OCI-LY7 (cell line): ENCODE results near the gene ZNF892. TPM values are rescaled to one million over a fixed set of nuclear protein-coding genes. Genes with fewer than 3 reads are reported as not detected.

Experiments used
- BruUV-seq: library from RNA; stranded (reverse); fragments of 400-500 nt; replicated peaks from 2 replicates; lab custom pipeline; 2021; lab: Mats Ljungman, UMichigan
- CTCF ChIA-PET: fragments of 300-600 bp; sonication (Branson Sonifier 250); formaldehyde crosslinking; loops from one replicate; lab custom pipeline; 2022; ENCODE audit warnings: antibody characterized with exemption; ENCODE audit not compliant: unreplicated experiment; lab: Charles Lee
- POLR2A ChIA-PET: fragments of 300-600 bp; sonication (Branson Sonifier 250); formaldehyde crosslinking; loops from one replicate; lab custom pipeline; 2022; ENCODE audit warnings: antibody characterized with exemption; lab: Charles Lee
- DNase-seq: peaks from one replicate; pipeline ENCODE4 v3.0.0-alpha.2; 2015; ENCODE audit warnings: low spot score
- H2AFZ ChIP-seq: fragments of 200-600 bp; sonication (generic), shearing (Covaris generic); 2 replicates; pipeline ENCODE4 v1.6.1; 2014; ENCODE audit warnings: mild to moderate bottlenecking, antibody characterized with exemption, low read length, moderate library complexity
- H3K27ac ChIP-seq: fragments of 200-600 bp; sonication (generic); 2 replicates; pipeline ENCODE4 v1.5.1; 2014; ENCODE audit warnings: mixed run types, low read depth, mild to moderate bottlenecking, moderate library complexity, low read length, inconsistent platforms; ENCODE audit not compliant: poor library complexity, severe bottlenecking
- H3K36me3 ChIP-seq: fragments of 200-600 bp; sonication (generic); 2 replicates; pipeline ENCODE4 v1.6.1; 2014; ENCODE audit warnings: mild to moderate bottlenecking, antibody characterized with exemption, low read length, moderate library complexity, mixed read lengths; ENCODE audit not compliant: insufficient read depth
- H3K4me1 ChIP-seq: fragments of 200-600 bp; sonication (generic); 2 replicates; pipeline ENCODE4 v1.5.1; 2014; ENCODE audit warnings: mild to moderate bottlenecking, low read length; ENCODE audit not compliant: insufficient read depth, poor library complexity, severe bottlenecking
- H3K4me2 ChIP-seq: fragments of 200-600 bp; sonication (generic); 2 replicates; pipeline ENCODE4 v1.6.1; 2014; ENCODE audit warnings: mild to moderate bottlenecking, low read length
- H3K4me3 ChIP-seq: fragments of 200-600 bp; sonication (generic); 2 replicates; pipeline ENCODE4 v1.5.1; 2014; ENCODE audit warnings: mild to moderate bottlenecking, low read depth, low read length; ENCODE audit not compliant: poor library complexity, severe bottlenecking
- H3K79me2 ChIP-seq: fragments of 200-600 bp; sonication (generic); 2 replicates; pipeline ENCODE4 v1.6.1; 2016; ENCODE audit warnings: low read depth, mild to moderate bottlenecking, low read length, moderate library complexity, mixed read lengths; ENCODE audit not compliant: insufficient read depth
- H3K9me2 ChIP-seq: fragments of 200-600 bp; sonication (generic); 2 replicates; pipeline ENCODE4 v1.6.1; 2016; ENCODE audit warnings: mild to moderate bottlenecking, low read length, mixed read lengths; ENCODE audit not compliant: insufficient read depth
- H3K9me3 ChIP-seq: fragments of 200-600 bp; sonication (generic); 2 replicates; pipeline ENCODE4 v1.6.1; 2014; ENCODE audit warnings: mild to moderate bottlenecking, mixed run types, low read length, mixed read lengths
- H4K20me1 ChIP-seq: fragments of 200-600 bp; sonication (generic); 2 replicates; pipeline ENCODE4 v1.6.1; 2014; ENCODE audit warnings: mild to moderate bottlenecking, antibody characterized with exemption, low read length, moderate library complexity, mixed read lengths; ENCODE audit not compliant: insufficient read depth
- EZH2phosphoT487 ChIP-seq: fragments of 200-600 bp; sonication (generic); IDR thresholded peaks from 2 replicates; pipeline ENCODE4 v1.6.1; 2018; ENCODE audit warnings: low read depth, borderline replicate concordance, mild to moderate bottlenecking, mixed run types, antibody characterized with exemption, low read length, moderate library complexity, mixed read lengths
- intact Hi-C: fragments of 100-400 bp; cut with micrococcal nuclease; formaldehyde crosslinking; loops from one replicate; pipeline ENCODE4 v1.10.0; 2022; ENCODE audit not compliant: unreplicated experiment
- total RNA-seq, 2 experiments: library from RNA; depleted of rRNA in 1 of 2; stranded (reverse); fragments of >200 nt in 1 of 2; shearing (Covaris generic) in 1 of 2; gene quantifications; 2 replicates each; pipeline ENCODE4 v1.2.3, GENCODE V29; 2014 to 2022
- TF ChIP-seq, protein P1 (sequence below): fragments of 200-600 bp; sonication (generic); conservative IDR thresholded peaks from 2 replicates; pipeline ENCODE4 v1.5.1; 2014; ENCODE audit warnings: mild to moderate bottlenecking, antibody characterized with exemption, low read length, moderate library complexity, mixed read lengths

The ZNF892 gene
- total RNA-seq, 2 experiments from 2014 or later = 2.9 to 4.7 TPM

DNA sequence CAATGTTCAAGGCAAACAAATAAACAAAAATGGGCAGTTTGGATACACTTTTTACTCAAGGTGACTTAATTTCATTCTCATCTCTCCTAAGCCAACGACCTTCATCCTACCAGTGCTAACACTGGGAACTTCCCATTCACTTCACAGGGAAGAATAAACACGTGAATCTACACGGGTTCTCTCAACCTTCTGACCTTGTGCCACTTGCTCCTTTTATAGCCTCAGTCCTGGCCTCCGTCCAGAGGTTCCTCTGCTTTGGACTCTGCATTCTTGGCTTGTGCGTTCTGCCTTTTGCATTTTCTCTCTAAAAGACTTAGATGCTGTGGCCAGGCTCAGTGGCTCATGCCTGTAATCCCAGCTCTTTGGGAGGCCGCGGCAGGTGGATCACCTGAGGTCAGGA lies 27.9 kb upstream of the ZNF892 start:
- BruUV-seq = no TSS peak
- H3K4me1 ChIP-seq = no peaks in the 10 kb centered on the region
- POLR2A ChIA-PET = no interaction called here
- H3K9me3 ChIP-seq = no peaks in the 10 kb centered on the region
- no peak overlapping the region for H3K27ac ChIP-seq
- DNase-seq = no peak
- no peaks in the 10 kb centered on the region for H3K79me2 ChIP-seq
- CTCF ChIA-PET = no interaction called here
- intact Hi-C loops = no loop called here
- H3K4me3 ChIP-seq = no peak overlapping the region
- no peak overlapping the region for H2AFZ ChIP-seq
- H3K4me2 ChIP-seq = no peak overlapping the region
- H4K20me1 ChIP-seq = no peaks in the 10 kb centered on the region
- TF ChIP-seq, protein P1, sequence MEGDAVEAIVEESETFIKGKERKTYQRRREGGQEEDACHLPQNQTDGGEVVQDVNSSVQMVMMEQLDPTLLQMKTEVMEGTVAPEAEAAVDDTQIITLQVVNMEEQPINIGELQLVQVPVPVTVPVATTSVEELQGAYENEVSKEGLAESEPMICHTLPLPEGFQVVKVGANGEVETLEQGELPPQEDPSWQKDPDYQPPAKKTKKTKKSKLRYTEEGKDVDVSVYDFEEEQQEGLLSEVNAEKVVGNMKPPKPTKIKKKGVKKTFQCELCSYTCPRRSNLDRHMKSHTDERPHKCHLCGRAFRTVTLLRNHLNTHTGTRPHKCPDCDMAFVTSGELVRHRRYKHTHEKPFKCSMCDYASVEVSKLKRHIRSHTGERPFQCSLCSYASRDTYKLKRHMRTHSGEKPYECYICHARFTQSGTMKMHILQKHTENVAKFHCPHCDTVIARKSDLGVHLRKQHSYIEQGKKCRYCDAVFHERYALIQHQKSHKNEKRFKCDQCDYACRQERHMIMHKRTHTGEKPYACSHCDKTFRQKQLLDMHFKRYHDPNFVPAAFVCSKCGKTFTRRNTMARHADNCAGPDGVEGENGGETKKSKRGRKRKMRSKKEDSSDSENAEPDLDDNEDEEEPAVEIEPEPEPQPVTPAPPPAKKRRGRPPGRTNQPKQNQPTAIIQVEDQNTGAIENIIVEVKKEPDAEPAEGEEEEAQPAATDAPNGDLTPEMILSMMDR = no peak
- TF ChIP-seq EZH2phosphoT487 = no peak
- peaks cover 19% of the 10 kb centered on the region for H3K36me3 ChIP-seq
- no peaks in the 10 kb centered on the region for H3K9me2 ChIP-seq

DNA sequence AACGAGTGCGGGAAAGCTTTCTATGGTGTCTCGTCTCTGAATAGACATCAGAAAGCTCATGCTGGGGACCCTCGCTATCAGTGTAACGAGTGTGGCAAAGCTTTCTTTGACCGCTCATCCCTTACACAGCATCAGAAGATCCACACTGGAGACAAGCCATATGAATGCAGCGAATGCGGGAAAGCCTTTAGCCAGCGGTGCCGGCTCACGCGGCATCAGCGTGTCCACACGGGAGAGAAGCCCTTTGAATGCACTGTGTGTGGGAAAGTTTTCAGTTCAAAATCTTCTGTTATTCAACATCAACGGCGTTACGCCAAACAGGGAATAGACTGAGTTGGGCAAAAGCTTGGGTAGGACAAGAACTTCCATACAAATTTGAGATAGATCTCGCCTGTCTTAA lies 25.5 kb upstream of the ZNF892 start:
- no peaks in the 10 kb centered on the region for H3K9me2 ChIP-seq
- H3K36me3 ChIP-seq = peaks cover 19% of the 10 kb centered on the region
- BruUV-seq = no TSS peak
- no peaks in the 10 kb centered on the region for H3K79me2 ChIP-seq
- intact Hi-C loops = no loop called here
- H3K4me1 ChIP-seq = no peaks in the 10 kb centered on the region
- ChIA-PET CTCF (no interaction called here), POLR2A (no interaction called here)
- H4K20me1 ChIP-seq = no peaks in the 10 kb centered on the region
- no peak overlapping the region for H3K27ac ChIP-seq
- no peak overlapping the region for H2AFZ ChIP-seq
- TF ChIP-seq, protein P1 = no peak
- TF ChIP-seq EZH2phosphoT487 = no peak
- H3K4me2 ChIP-seq = no peak overlapping the region
- no peak overlapping the region for H3K4me3 ChIP-seq
- DNase-seq = no peak
- H3K9me3 ChIP-seq = no peaks in the 10 kb centered on the region

DNA sequence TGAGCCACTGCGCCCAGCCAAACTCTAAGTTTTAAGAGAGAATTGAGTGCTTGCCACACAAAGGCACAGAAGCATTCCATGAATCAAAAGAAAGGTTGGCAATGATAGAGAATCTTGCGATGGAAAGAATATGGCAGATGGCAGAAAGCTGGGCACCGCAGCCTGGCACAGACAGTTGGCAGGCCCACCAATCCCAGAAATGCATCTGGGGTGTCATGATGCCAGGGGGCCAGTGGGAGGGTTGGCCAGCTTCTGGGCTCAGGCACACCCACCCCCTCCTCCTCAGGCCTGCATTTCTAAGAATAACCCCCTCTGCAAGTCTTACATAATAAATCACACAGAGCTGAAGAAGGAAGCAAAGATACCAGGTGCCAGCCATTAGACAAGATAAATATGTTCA lies 22.1 kb upstream of the ZNF892 start:
- H3K27ac ChIP-seq = no peak overlapping the region
- no peaks in the 10 kb centered on the region for H3K9me2 ChIP-seq
- H2AFZ ChIP-seq = no peak overlapping the region
- H3K36me3 ChIP-seq = peaks cover 19% of the 10 kb centered on the region
- no peak overlapping the region for H3K4me2 ChIP-seq
- BruUV-seq = no TSS peak
- no peaks in the 10 kb centered on the region for H3K4me1 ChIP-seq
- CTCF ChIA-PET = no interaction called here
- POLR2A ChIA-PET = no interaction called here
- H3K9me3 ChIP-seq = no peaks in the 10 kb centered on the region
- intact Hi-C loops = no loop called here
- TF ChIP-seq, protein P1 = no peak
- no peak for TF ChIP-seq EZH2phosphoT487
- H4K20me1 ChIP-seq = no peaks in the 10 kb centered on the region
- H3K4me3 ChIP-seq = no peak overlapping the region
- no peak for DNase-seq
- no peaks in the 10 kb centered on the region for H3K79me2 ChIP-seq
